NCI-H2227 (cell line): ENCODE data around the gene ZNF536.
"Not testable (repeated sequence)": the region's sequence is repeated elsewhere in the genome, so short reads cannot be mapped to it uniquely, and the experiment has no call there.

Source experiments
- DNase-seq: peaks from one replicate; lab custom pipeline; 2025; ENCODE audit not compliant: unreplicated experiment; lab: John Stamatoyannopoulos, UW

The ZNF536 gene

DNA sequence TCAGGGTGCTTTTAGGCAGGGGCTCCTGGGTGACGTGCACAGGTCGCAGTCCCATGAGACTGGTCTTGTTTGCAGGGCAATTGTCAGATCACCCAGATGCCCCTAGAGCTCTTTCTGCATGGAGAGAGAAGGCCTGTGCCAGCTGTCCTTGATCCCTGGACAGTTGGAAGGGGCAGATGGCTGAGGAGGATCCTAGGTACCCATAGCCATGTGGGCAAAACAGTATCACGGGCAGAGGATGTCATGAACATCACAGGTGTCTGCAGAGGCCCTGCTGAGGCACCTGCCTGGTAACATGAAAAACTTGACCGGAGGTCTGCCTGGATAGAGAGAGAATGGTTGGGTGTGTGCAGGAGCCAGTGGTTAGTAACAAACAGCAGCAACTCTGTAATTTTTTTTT is 99.3 kb downstream of the ZNF536 start:
- no peak for DNase-seq

DNA sequence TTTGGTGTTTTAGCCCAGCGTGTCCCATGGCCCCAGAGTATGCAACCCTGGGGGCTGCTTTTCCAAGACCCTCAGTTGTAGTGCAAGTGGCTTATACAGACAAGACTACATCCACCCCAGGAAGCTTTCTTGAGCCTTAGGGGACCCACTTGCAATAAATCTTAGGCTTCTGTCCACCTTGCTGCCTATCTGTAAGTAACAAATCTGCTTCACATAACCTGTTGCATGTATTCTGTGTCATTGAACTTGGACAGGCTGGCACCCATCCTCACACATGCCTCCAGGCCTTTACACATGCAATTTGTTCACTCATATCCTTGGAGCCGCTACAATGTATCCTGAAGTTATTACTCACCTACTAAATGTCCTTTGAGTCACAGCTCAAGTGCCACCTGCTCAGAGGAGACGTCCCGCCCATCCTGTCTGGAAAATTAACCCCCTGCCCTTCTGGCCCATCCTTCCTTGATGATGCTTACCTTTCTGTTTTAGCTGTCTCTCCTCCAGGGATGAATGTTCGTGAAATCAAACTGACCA is 101.2 kb downstream of the ZNF536 start:
- no peak for DNase-seq

DNA sequence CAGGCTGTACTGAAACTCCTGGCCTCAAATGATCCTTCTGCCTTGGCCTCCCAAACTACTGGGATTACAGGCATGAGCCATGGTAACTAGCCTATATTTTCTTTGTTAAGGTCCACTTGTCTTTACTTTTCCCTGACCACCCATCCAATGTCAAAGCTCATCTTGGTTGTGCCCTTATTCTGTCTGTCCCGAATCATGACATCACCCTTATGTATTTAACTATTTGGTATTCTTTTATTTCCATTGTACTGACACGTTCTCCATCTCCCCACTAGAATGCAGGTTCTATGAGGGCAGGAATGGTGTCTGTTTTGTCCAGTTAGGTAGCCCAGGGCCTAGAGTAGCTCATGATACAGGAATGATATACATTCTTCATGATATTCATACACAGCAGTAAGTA is 104.8 kb downstream of the ZNF536 start:
- no peak for DNase-seq

GRCh38 chr19:30479231-30479630 is 107.0 kb downstream of the ZNF536 start:
- DNase-seq = no peak

GRCh38 chr19:30480097-30480496 is 107.9 kb downstream of the ZNF536 start:
- DNase-seq = no peak

- DNase-seq = no peak
Measured at GRCh38 chr19:30481063-30481462, 108.9 kb downstream of the ZNF536 start.

DNA sequence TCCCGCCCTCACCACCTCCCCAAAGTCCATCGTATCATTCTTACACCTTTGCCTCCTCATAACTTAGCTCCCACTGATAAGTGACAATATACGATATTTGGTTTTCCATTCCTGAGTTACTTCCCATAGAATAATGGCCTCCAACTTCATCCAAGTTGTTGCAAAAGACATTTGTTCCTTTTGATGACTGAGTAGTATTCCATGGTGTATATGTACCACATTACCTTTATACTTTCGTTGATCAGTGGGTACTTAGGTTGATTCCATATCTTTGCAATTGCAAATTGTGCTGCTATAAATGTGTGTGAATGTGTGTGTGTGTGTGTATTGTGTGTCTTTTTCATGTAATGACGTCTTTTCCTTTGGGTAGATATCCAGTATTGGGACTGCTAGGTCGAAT is 109.6 kb downstream of the ZNF536 start:
- no peak for DNase-seq

DNA sequence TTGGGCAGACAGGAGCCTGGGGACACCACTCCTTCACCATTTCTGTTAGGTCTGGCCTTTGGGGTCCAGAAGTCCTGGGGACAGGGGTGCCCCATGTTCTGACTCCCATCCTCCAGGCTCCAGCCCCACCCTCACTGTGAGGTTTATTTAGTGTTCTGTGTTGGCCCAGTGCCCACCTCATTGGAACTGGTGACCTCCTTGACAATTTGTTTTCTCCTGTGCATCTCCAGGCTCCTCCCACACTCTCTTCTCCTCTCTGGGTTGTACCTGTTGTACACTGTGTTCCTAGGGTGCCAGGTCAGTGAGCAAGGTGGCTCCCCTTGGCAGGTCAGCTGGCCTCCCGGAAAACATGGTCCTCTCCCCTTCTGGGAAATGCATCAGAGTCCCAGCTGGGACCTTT is 110.8 kb downstream of the ZNF536 start:
- DNase-seq = no peak

GRCh38 chr19:30486250-30486649 is 114.1 kb downstream of the ZNF536 start:
- not testable (repeated sequence) for DNase-seq

DNA sequence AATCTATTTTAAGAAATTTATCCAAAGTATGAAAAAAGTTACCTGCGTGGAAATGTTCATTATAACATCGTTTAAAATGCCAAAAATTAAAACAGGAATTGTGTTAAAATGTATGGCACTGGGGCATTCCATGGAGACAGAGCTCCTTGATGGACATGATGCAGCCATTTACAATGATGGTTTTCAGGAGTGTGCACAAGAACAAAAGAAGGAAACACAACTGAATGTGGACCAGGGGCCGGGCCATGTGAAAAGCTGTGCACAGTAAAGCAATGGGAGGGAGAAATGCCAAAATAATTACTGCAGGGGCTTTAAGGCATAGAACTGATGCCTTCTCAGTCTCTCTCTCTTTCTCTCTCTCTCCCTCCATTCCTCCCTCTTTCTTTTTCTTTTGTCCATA is 115.0 kb downstream of the ZNF536 start:
- DNase-seq = no peak

- DNase-seq = no peak
Measured at GRCh38 chr19:30488191-30488590, 116.0 kb downstream of the ZNF536 start.

DNA sequence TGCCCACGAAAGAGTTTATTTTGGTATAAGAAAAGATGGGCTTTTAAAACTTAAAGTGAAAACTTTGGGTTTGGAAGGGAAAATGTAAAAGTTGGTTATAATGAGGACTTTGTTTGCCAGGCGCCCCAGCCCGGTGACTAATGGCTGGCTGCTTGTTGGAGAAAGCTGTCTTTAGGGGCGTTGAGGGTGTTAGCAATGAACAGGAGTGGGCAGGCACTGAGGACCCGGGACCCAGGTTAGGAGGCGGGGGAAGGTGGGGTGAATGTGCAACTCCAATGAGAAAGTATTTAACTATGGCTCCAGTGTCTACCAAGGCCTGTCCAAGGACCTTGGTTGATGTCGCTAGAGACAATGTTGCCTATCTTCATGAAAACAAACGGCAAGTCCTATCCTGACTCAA is 118.6 kb downstream of the ZNF536 start:
- DNase-seq = no peak

GRCh38 chr19:30492586-30493270 is 120.5 kb downstream of the ZNF536 start:
- no peak for DNase-seq

- DNase-seq = no peak
Measured at GRCh38 chr19:30497034-30497433, 124.8 kb downstream of the ZNF536 start.

DNA sequence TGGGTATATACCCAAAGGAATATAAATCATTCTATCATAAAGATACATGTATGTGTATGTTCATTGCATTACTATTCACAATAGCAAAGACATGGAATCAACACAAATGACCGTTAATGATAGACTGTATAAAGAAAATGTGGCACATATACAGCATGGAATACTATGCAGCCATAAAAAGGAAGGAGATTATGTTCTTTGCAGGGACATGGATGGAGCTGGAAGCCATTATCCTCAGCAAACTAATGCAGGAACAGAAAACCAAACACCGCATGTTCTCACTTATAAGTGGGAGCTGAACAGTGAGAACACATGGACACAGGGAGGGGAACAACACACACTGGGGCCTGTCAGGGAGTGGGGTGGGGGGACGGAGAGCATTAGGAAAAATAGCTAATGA is 125.9 kb downstream of the ZNF536 start:
- DNase-seq = not testable (repeated sequence)

DNA sequence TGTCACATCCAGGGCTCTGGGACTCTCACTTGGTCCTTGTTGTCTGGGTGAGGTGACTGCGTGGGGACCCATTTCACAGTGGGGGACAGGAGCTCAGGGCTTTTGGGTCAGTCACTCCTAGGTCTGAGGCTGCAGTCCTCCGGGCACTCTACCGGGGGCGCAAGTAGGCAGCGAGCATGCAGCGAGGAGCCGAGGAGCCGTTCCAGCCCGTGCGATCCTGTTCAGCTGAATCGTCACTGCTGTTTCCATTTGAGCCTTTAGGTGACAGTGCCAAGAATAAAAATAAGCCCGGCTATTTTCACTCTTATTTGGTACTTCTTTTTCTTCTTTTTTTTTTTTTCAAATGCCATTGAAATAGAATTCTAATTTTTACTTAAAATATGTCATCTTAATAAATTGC is 126.5 kb downstream of the ZNF536 start:
- no peak for DNase-seq

DNA sequence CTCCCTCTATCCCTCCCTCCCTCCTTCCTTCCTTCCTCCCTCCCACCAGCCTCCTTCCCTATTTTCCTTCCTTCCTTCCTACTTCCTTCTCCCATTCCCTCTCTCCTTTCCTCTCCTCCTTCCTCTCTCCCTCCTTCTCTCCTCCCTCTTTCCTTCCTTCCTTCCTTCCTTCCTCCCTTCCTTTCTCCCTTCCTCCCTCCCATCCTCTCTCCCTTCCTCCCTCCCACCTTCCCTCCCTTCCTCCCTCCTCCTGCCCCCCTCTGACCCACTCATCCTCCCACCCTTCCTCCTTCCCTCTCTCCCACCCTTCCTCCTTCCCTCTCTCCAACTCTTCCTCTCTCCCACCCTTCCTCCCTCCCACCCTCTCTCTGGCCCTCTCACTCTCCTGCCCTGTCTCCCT is 132.1 kb downstream of the ZNF536 start:
- no peak for DNase-seq

DNA sequence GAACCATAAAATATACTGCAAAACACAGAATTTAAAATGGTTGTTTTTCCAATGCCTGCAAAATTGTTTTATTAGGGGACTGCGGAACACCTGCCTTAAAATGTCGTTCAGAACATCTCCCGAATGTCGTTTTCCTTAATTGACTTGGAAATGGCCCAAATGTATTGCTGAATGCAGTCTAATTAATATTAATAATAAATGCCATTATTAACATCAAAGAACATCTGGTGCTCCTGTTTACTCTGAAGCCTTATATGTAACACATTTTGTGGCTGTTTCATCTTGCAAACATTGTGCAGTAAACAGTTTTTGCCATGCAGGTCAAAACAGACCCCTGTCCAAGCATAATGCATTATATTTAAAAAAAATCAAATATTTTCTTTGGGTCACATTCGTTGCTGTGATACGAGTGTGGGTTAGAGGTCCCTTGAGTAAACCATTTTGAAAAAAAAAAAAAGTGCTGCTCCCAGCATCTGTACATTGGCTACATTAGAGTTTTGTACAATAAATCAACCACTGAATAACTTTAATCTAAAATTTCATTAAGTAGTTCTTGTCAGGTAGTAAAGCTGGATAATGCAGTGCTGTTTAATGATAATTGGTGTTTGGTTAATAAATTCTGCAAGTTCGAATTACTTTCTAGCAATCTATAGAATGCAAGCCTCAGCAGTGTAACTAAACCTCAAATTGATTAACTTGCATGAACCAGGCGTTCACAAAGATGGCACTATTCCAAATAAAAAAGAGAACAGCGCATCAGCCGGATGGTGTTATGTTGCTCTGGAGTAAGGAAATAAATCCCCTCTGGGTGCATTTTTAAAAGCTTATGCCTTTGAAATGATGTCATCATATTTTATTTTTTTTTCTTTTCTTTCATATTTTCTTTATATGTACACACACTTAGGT is 140.2 kb downstream of the ZNF536 start:
- no peak for DNase-seq

GRCh38 chr19:30513082-30513411 is 140.9 kb downstream of the ZNF536 start:
- DNase-seq = no peak

DNA sequence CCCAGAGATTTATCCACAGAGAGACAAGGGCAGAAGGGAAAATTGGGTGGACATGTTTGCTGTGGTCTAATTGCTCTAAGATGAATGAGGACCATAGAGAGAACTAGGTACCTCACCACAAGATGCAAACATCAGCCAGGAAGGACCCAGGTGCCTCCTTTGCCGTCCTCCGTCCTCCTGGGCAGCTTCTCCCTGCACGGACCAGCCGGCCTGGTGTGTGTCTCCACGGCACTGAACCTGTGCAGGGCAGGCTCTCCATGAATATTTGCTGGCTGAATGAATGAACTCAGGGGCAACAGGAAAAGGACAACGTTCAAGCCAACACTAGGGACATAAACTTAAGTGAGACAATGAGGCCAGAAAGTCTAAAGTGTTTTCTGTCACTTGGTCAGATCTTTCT is 143.9 kb downstream of the ZNF536 start:
- DNase-seq = no peak

GRCh38 chr19:30516531-30516930 is 144.3 kb downstream of the ZNF536 start:
- no peak for DNase-seq

DNA sequence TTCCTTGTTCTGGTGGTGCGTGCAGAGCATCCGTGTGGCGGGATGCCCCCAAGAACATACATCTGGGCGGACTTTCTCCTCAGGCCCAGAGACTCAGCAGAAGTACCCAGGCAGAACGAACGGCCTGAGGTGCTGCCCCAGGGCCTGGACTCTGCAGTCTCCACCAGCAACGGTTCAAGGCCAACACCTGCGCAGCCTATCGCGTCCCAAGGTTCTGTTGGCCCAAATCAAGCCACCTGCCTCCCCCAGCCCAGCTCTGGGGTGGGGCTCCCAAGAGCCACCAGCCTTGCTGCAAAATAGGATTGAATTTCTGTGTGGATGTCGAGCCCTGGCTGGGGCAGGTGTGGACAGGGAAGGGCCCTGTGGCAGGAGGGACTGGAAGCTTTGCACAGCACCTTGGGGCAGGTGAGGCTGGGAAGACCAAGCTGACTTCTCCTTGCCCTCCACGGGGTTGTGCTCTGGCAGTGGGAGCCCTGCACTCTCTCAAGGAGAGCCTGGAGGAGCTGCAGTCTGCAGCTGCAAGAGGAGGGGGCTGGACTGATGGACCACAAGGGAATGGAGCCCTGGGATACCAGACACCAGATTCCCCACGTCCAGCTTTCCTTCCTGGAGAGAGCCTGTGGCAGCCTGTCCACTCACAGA is 146.9 kb downstream of the ZNF536 start:
- DNase-seq = no peak
